RCC 7860 (cell line): ENCODE results near the gene ACTR6.
"Not testable (repeated sequence)": the region's sequence is repeated elsewhere in the genome, so short reads cannot be mapped to it uniquely, and the experiment has no call there.

Experiments used
- DNase-seq: peaks from one replicate; pipeline ENCODE4 v3.0.0-alpha.2; 2015; ENCODE audit warnings: low spot score
- FAIRE-seq: peaks from 2 replicates; lab custom pipeline; 2012; peaks lifted over from hg19 to GRCh38; lab: Jason Lieb, UNC

ACTR6 gene

DNA sequence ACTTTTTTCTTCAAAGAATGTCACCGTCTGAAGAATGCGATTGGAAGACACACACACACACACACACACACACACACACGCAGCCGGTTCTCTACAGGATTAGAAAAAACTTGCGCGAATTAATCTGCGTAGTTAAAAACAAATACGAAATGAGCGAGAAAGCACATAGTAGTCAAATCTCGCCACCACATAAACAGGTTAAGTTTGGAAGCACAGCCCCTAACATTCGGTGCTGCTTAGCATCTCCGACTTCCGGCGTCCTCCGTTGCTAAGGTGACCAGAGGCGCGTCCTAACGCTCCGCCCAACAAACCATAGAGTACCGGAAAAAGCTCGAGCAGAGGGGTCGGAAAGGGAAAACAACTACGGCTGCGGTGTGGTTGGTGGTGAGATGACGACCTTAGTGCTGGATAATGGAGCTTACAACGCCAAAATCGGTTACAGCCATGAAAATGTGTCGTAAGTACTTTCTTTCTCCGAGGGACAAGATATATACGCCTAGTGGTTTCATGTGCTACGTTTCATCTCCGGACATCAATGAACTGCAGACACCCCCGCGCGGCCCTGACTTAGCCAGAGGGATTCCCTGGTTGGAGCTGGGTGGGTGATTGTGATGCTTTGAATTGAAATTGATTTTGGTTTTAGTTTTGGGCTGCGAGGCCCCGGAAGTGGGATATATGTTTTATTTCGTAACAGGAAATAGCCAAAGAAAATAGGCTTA lies at the start of gene ACTR6:
Gene ACTR6, plus strand, starts transcription at position 353 of the 719 bp plus-strand sequence. Its CDS starts 37 bp downstream, at position 390.
- FAIRE-seq = peak; percentile 69

DNA sequence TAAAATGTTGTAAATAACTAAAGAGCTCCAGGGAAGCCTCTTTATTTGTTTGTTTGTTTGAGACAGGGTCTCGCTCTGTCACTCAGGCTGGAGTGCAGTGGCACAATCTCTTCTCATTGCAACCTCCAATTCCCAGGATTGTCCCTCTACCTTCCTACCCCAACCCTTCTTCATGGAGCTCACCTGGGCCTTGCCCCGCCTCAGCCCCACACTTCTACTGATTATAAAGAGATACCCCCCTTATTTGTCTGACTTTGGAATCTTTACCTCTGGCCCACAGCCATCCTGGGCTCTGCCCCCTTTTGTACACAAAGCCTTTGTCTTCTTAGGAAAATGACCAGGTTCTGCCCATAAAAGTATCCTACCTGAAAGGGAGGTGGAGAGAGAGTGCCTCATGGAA lies 48.8 kb upstream of the ACTR6 start:
- DNase-seq (no peak), FAIRE-seq (no peak)

More for the DNA sequence above, at the start of gene ACTR6:
- DNase-seq = peak; percentile 84

DNA sequence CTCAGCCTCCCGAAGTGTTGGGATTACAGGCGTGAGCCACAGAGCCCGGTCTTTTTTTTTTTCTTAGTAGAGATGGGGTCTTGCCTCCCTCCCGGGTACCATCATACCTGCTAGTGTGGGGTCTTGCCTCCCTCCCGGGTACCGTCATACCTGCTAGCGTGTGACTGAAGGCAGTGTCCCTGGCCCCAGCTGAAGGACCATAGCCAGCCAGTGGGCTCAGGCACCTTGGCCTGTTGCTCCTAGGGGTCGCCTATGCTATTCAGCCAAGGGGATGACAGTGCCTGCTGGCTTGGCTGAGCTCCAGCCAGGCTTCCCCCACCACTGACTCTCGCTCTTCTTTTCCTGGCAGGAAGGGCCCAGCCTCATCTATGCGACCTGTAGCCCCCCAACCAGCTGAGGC lies 47.5 kb upstream of the ACTR6 start:
- no peak for FAIRE-seq
- no peak for DNase-seq

DNA sequence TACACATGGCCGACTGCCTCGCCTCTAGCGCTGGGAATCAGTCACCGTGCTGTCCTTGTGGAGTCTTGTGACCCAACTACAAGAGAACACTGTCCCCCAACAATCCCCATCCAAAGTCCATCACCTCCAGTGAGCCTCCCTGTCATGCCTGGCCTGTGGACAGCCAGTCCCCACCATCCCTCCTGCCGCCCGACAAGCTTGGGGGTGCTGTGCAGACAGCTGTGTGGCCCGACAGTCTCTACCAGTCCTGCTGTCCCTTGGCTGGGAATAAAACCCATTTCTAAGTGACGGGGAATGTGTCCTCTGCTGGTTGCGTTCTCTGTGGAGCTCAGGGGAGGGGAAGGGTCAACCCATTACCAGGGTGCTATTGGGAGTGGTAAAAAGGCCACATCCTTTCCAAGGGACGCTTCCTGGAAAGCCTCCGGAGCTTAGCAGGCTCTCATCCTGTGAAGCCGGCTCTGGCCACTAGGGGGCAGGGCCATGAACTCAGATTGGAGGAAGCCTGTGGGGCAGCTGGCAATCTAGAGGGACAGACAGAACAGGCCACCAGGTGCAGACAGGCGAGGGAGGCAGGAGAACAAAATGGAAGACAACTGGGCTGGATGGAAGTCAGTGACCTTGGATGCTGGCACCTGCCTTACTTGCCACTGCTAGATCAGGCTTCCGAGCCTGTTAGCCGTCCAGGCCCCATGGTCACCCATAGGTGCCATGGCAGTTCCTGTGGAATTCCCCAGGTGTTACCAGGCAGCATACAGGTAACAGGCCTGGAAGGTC lies 46.0 kb upstream of the ACTR6 start:
- no peak for FAIRE-seq
- peak; percentile 13 for DNase-seq

- FAIRE-seq (no peak), DNase-seq (no peak)
These were observed 43.7 kb upstream of the ACTR6 start for GRCh38 chr12:100156731-100157426.

DNA sequence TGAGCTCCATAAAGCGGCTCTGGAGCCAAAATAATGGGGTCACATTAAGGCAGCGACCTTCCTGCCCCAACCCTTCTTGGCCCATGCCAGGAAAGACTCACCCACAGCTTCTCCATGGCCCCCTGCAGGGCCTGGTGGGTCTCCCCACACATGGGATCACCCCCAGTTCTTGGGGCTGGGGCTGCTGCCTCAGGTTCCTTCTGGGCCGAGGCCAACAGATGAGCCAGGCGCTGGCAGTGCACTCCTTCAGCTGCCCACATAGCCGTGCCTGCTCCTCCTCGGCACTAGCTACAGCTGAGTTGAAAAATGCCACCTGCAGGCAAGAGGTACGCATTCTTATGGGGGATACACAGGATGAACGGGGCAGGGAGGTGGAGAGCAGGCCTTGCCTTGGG lies 43.2 kb upstream of the ACTR6 start:
- DNase-seq (no peak), FAIRE-seq (no peak)

DNA sequence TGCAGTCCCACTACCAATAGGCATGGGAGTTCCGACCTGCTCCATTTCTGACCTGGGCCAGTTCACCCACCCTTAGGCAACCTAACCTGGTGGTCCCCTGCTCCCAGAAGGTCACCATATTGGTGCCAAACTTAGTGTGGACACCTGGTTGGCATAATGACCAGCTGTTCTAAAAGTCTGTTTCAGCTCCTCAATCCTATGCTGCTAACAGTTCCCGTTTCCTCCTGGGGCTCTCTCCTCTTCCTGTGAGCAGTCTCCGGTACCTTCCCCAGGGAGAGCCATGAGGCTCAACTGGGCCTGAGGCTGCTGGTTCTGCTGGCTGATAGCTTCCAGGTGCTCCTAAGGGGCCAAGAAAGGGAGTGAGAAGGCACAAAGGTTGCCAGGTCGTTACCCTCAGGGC lies 42.1 kb upstream of the ACTR6 start:
- FAIRE-seq (no peak), DNase-seq (no peak)

DNA sequence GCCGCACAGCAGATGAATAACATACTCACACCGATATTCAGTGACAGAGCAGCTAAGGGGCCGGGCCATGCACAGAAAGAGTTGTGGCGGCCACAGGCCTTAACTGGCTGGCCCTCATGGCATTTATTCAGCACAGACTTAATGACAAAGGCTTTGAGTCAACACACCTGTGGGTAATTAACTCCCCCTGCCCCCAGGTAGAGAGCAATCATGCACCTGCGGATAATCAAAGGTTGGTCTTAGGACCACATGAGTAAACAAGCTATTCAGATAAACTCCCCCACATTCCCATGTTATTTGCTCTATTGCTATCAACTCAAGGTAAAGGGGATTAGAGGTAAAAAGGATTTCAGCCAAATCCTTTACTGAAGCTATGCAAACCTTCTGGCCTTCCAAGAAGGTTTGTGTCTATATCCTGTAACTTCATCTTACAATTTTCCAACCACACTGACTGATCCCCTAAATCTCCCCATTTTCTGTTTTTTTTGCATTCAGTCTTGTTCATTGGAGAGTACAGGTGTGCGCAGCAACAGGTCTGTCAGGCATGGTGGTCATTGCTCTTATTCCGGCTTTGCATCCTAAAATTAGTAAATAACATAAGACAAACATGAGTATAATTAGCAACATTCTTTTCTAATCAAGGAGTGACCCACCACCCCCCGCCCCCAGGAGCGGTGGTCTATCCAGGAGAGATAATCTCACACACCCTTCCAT lies 41.1 kb upstream of the ACTR6 start:
- DNase-seq (no peak), FAIRE-seq (no peak)

GRCh38 chr12:100163416-100164152 lies 37.0 kb upstream of the ACTR6 start:
- FAIRE-seq = no peak
- DNase-seq = peak; percentile 37

DNA sequence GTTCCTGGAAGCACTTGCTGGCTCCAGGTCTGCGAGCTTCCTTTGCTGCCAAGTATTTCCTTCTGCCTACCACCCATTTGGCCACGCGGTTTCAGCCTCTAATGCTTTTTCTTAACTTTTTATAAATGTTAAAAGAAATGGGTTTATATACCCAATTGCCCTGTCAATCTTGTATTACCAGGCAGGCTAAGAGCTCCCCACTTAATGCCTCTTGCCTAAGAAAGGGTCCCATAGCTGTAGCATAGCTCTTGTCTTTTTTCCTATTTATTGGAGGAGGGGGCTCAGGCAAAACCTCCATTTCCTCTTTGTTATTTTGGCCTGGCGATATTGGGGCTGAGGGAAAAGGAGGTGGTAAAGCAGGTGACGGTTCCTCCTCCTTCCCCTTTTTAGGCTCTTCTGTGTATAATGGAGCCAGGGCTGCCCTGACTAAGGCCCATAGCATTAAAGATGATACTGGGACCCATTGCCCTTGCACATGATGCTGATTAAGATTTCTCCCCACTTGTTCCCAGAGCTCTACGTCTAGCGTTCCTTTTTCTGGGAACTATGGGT lies 36.4 kb upstream of the ACTR6 start:
- FAIRE-seq (no peak), DNase-seq (no peak)

- DNase-seq = no peak
- FAIRE-seq = no peak
These were observed 35.3 kb upstream of the ACTR6 start for GRCh38 chr12:100165356-100165755.

GRCh38 chr12:100166232-100166631 lies 34.4 kb upstream of the ACTR6 start:
- no peak for FAIRE-seq
- no peak for DNase-seq

DNA sequence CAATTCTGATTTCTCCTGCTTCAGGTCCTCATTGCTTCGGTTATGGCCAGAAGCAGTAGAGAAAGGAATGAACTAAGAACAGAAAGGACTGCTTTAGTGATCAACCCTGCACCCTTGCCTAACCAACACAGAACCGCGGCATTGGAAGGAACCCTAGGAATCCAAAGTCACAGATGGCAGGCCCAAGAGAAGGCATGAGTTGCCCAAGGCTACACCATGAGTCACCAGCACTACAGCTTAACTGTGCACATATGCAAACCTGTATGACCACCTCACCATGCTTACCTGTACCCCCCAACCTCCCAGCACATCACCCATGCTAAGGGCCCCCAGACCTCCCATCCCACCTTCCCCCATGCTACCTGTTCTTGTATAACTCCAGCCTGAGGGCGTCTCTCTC lies 32.1 kb upstream of the ACTR6 start:
- FAIRE-seq (no peak), DNase-seq (no peak)

GRCh38 chr12:100169345-100169744 lies 31.3 kb upstream of the ACTR6 start:
- FAIRE-seq (no peak), DNase-seq (no peak)

DNA sequence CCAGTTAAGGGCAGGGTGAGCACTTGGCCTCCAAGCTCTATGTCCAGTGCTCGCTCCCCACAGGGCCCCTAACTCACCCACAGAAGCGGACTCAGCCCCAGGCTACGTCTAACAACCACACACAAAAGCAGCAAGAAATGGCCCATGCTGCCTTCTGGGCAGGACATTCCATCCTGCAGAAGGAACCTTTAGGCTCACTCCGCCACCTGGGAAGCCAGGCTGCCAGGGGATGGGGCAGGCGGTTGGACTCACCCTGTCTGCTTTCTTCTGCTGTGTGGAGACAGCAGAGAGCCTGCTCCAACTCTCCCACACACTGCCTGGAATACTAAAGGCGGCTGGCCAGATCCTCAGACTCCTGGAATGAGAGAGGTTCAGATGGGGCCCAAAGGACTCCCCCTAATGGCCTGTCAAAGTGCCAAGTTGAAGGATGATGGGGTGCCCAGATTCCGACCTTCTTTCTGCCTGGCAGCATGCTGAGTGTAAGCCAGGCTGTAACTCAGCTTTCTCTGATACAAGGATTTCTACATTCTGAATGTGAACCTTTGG lies 30.2 kb upstream of the ACTR6 start:
- DNase-seq = no peak
- no peak for FAIRE-seq

DNA sequence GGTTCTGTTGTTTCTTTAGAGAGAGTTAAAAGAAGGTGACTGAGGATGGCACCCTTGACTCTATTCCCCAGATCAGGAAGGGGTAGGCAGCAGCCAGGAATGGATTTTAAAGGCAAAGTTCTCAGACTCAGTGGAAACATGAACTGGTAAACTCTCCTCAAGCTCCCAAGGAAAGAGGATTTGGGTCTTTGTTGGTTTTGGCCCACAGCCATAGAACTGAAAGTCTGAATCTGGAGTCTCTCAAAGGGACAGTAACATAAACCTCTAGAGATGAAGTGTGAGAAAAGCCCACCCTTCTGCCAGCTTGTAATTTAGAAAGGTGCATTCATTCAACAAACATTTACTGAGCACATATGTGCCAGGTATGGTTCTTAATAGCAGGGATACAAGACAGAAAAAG lies 29.4 kb upstream of the ACTR6 start:
- DNase-seq (no peak), FAIRE-seq (no peak)

- FAIRE-seq (no peak), DNase-seq (no peak)
These were observed 27.5 kb upstream of the ACTR6 start for GRCh38 chr12:100173111-100173510.

DNA sequence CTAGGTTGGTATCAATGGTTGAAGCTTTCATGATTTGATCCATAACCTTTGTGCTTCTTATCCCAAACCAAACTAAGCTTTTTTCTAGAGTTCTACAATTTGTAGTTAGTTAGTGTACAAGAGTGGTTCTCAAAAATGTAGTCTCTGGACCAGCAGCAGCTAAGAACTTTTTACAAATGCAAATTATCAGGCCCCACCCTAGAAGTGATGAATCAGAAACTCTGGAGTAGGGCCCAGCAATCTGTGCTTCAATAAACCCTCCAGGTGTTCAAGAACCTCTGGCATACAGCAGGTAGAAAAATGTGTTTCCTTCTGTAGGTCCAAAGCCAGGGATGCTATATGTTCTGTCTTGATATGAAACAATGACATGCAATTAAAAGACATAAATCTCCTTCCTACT lies 26.1 kb upstream of the ACTR6 start:
- DNase-seq = no peak

GRCh38 chr12:100176493-100176892 lies 24.1 kb upstream of the ACTR6 start:
- DNase-seq, FAIRE-seq: not testable (repeated sequence)

More for the DNA sequence above, 26.1 kb upstream of the ACTR6 start:
- FAIRE-seq = no peak

GRCh38 chr12:100179252-100179651 lies 21.4 kb upstream of the ACTR6 start:
- DNase-seq (no peak), FAIRE-seq (no peak)
